GM19455 (cell line): ENCODE measurements around the gene OSBPL2.

Source experiments
- ATAC-seq: cut with Tn5 transposase; IDR thresholded peaks from one replicate; pipeline ENCODE4 v1.9.1; 2021; ENCODE audit not compliant: unreplicated experiment

The OSBPL2 gene

GRCh38 chr20:62248890-62249560 is 10.7 kb downstream of the OSBPL2 start:
- no peak for ATAC-seq

DNA sequence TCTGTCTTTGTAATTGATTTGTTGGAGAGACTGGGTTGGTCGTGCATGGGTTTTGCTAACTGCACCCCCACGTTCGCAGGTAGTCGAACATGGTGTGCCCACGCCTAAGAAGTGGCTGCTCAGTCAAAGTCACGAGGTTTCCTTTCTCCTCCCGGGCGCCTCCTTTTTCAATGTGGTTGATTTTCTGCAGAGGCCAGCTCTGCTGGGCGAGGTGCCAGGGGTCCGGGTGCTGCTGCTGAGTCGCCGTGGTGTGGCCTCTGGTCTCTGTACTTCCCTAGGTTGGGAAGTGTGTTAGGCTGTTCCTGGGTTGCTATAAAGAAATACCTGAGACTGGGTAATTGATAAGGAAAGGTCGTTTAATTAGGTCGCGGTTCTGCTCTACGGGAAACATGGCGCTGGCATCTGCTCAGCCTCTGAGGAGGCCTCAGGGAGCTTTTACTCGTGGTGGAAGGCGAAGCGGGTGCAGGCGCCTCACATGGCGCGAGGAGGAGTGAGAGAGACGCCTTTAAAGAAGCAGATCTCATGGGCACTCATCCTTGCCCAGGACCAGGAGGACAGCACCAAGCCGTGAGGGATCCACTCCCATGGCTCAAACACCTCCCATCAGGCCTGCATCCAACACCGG is 14.1 kb downstream of the OSBPL2 start:
- no peak for ATAC-seq

DNA sequence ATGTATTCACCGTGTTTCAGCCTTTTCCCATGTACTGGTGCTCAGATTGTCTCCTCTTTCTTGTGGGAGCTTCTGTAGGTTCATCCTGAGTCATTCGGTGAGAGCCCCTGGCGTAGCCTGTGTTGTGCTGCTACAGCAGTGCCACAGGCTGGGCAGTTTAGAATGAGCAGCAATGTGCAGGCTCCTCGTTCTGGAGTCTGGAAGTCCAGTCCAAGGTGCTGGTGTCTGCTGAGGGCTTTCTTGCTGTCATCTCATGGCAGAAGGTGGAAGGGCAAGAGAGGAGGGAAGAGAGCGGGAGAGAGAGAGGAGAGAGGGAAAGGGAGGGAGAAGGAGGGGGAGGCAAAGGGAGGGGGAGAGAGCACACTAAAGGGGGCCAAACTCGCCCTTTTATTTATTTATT is 15.1 kb downstream of the OSBPL2 start:
- no peak for ATAC-seq

GRCh38 chr20:62254021-62254724 is 15.9 kb downstream of the OSBPL2 start:
- ATAC-seq, result no peak

DNA sequence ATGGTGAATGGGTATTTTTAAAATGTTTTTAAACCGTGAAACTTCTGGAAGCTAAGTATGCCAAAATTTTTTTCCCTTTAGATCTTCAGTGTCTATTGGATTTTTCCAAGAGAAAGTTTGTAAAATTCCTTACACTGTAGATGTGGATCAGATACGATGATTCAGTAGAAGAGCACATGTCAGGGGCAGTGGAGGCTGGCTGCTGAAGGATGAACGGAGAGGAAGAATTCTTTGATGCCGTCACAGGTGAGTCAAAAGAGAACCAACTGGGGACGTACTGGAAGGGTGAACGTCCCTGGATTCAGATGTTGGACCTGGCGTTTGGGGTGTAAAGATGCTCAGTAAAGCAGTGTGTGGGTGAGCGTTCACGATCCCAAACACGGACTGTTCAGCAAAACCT is 17.7 kb downstream of the OSBPL2 start:
- ATAC-seq, result no peak

- ATAC-seq, result no peak
Measured at GRCh38 chr20:62258499-62259293, 20.4 kb downstream of the OSBPL2 start.

DNA sequence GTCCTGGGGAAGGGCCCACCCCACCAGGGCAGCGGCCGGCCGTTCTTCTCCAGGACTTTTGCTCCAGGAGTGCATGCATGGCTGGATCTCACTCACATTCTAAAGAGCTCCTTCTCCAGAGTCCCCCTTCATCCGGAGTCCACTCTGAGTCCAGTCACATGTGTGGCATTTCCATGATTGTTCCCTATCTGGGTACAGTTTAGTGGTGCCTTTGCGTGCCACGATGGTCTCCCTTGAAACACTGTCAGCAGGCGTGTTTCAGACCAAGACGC is 20.9 kb downstream of the OSBPL2 start:
- no peak for ATAC-seq

DNA sequence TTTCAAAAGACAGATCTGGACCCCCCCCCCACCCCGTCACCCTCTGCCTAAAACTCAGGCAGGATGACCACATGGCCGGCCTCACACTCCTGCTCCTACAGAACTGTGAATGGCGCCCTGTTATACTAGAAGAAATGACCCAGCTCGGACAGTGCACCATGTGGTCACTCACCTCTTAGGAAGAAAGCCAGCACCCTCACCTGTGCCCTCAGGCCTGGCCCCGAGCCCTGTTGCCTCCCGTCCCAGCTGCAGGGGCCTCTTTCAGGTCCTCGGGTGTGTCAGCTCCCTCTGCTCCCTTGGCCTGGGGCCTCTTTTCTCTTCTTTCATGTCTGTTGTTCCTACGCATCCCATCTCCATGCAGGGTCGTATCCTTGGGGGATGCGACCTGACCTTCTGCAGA is 23.7 kb downstream of the OSBPL2 start:
- no peak for ATAC-seq

DNA sequence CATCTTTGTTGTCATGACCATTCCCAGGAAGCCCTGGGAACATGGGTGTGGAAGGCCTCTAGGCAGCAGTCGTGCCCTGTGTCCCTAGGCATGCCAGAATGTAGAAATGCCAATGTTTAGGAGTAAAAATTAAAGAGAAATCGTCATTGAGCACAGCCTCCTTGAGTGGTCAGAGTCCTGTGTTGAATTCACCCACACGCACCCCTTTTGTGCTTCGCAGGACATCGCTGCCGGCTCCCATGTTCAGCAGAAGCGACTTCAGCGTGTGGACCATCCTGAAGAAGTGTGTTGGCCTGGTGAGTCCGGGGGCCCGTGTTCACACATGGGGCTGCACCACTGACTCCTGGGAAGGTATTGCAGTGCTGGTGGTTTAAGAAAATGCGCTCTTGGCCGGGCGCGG is 25.1 kb downstream of the OSBPL2 start:
- no peak for ATAC-seq

- ATAC-seq, result no peak
Measured at GRCh38 chr20:62265365-62265764, 27.0 kb downstream of the OSBPL2 start.

DNA sequence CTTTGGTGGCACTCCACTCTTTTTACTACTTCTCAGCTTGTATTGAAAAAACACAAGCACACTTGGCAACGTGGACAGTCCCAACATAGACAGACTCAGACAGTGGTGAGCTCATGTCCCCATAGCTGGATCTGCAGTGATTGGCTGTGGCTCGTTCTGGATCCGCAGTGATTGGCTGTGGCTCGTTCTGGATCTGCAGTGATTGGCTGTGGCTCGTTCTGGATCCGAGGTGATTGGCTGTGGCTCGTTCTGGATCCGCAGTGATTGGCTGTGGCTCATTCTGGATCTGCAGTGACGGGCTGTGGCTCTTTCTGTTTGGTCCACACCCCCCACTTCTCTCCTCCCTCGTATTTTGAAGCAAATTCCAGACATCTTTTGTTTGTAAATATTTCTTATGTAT is 28.0 kb downstream of the OSBPL2 start:
- ATAC-seq, result no peak

DNA sequence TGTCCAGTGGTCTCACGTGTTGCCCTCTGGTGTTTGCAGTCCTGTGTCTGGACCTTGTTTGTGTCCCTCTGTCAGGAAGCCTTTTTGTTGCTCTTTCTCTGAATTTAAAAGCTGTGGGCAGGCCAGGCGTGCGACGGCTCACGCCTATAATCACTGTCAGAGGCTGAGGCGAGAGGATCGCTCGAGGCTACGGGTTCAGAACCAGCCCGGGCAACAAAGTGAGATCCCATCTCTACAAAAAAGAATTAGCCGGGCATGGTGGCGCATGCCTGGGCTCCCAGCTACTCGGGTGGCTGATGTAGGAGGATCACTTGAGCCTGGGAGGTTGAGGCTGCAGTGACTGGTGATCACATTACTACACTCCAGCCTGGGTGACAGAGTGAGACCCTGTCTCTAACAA is 28.5 kb downstream of the OSBPL2 start:
- ATAC-seq, result no peak

GRCh38 chr20:62267543-62267942 is 29.2 kb downstream of the OSBPL2 start:
- no peak for ATAC-seq

DNA sequence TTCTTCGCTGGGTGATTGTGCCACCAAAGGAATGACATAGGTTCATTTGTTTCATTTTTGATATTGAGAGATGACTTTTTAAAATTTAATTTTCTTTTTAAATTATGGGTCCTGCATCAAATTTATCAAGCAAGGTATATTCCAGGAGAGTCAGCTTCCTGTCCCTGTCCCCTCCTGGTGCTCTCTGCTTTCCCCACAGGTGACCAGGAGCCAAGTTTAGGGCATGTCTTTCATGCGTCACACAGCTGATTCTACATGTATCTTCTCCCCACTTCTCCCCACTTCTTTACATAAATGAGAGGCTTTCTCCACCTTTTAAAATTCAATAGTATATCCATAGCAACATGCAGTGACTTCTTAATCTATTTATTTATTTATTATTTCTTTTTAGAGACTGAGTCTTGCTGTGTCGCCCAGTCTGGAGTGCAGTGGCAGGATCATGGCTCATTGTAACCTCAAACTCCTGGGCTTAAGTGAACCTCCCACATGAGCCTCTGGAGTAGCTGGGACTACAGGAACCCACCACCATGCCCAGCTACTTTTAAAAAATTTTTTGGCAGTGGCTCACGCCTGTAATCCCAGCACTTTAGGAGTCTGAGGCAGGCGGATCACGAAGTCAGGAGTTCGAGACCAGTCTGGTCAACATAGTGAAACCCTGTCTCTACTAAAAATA is 30.0 kb downstream of the OSBPL2 start:
- no peak for ATAC-seq

DNA sequence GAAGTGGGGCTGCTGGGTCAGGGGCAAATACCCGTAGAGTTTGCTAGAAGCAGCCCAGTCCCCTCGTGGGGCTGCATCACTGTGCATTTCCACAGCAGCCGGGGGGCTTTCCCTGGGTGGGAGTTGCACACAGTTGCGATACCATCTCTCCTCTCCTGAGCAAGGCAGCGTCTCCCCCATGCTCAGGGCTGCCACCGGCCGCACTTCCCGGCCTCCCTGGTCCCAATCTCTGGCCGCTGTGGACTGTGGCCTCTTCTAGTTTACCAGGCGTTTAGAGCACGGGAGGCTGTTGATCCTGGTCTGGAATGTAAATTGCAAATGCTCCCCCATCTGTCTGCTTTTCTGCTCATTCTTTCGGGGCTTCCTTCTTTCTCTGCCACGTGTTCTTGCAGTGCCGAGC is 31.1 kb downstream of the OSBPL2 start:
- no peak for ATAC-seq

GRCh38 chr20:62269871-62270270 is 31.6 kb downstream of the OSBPL2 start:
- no peak for ATAC-seq

DNA sequence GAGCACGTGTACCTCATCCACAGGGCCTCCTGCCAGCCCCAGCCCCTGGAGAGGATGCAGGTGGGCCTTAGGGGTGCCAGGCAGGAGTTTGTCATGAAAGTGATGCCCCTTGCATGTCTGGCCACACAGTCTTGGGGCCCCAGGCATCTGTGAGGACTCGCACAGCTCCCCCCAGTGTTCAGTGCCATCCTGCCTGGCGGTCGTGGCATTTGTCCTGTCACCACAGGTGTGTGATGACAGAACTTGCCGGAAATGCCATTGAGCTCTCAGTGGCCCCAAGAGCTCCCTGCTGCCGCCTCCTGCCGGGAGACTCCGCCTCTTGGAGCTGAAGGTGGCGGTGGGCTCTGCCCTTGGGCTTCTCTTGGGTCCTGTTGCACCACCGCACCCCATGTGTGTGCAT is 33.9 kb downstream of the OSBPL2 start:
- no peak for ATAC-seq

DNA sequence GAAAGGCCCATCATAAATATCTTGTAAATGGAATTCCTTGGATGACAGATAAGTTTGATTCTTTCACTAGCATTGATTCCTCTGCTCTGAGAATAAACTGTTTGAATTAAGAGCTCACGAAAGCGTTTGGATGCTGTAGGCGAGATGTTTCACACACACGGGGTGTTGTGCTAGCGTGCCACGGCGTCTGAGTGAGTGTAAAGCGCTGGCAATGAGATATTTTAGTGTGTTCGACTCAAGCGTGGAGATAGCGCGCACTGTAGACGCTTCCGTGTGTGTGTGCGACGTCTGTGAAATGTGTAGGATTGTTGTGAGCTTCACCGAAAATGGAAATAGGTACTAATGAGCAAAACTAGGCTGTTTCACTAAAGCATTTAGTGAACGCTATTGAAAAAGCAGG is 35.1 kb downstream of the OSBPL2 start:
- ATAC-seq, result no peak

DNA sequence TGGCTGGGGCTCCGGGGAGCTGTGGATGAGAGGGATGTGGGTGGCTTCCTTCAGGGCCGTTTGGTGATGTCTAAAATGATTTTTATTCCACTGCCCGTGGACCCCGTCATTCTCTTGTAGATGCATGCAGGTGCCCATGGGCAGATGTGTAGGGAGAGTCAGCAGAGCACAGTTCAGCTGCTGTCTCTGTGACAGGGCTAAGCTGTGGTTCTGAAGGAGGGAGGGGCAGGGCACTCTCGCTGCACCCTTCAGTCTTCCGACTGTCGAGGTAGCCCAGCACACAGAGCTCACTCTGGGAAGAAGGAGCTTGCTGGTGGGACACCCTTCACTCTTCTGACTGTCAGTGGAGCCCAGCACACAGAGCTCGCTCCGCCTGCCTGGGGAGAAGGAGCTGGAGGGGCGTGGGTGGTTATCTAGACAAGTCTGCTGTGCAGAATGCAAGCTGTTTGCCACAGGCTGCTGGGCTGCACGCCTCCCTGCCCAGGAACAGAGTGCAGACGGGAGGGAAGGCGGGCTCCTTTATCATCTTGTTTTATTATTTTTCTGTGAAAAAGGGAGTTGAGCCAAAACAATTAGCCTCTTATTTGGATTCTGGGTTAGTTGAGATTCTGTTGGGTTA is 36.1 kb downstream of the OSBPL2 start:
- no peak for ATAC-seq

DNA sequence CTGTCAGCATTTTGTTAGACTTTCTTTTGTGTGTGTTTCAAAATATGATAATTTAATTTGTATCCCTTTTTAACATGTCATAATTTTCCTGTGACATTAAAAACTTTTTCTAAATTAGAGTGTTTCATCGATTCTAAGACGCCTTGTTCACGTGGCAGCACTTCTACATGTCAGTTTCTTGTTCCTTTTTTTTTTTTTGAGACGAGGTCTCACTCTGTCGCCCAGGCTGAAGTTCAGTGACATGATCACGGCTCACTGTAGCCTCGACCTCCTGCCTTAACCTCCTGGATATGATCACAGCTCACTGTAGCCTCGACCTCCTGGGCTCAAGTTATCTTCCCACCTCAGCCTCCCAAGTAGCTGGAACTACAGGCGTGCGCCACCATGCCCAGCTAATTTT is 36.9 kb downstream of the OSBPL2 start:
- no peak for ATAC-seq

DNA sequence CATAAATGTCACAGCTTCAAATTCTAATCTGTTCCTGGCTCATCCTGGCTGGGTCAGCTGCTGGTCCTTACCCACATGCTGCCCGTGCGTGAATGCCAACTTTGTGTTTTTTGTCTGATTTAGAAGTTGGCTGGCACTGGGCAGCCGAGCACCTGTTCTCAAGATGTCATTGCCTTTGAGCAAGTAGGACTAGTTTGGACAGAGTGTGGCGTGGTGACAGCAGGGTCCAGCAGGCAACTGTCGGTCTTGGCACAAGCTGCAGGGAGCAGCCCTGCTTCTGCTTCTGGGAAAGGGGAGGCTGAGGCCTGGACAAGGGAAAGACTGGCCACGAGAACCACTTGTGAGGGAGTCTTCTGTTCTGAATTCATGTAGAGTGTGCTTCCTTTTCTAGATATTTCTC is 38.1 kb downstream of the OSBPL2 start:
- no peak for ATAC-seq
